ENCODE data around the gene WDR82. TPM values are rescaled to one million over a fixed set of nuclear protein-coding genes. Genes with fewer than 3 reads are reported as not detected.

Gene WDR82
- total and polyA plus RNA-seq, 2 of the 8 experiments (the other 6 are each of a cell fraction or from before 2014, with no cell fraction given), result 33.5 to 82.7 TPM

DNA sequence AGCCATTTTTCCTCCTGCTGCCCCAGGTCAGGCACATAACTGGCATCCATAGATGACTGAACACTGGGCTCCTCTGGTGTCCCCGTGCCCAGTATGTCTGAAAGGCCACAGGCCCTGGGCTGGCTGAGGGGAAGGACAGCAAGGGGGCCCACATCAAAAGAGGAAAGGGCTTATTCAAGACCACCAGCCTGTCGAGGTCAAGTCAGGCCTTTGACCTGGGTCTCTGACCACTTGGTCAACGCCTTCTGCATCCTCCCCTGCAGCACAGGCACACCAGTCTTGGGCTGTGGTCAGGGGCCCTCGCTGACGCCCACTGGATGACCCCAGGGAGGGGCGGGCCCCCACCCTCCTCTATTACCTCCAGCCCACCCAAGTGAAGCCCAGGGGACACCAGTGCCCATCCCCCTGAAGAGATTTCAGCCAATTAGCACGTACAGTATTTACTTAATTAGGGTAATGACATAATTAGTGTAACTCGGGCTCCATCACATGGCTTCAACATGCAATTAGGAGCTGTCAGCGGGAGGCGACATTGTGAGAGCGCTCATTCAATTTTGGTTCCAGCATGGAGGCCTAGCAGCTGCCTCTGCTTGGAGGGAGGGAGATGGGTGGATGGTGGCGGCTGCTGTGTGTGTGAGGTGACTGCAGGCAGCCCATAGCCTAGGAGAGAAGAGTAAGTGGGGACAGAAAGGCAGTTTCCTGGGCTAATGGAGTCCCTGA, 24.1 kb upstream of the WDR82 start:
- Histone ChIP-seq H2AFZ (ENCODE audit: low read length) (no peak overlapping the region), H3K9me3 (ENCODE audit: insufficient read depth in 2 of 2, low read depth in 1 of 2, low read length in 1 of 2) (no peaks in the 10 kb centered on the region), H3K79me1 (ENCODE audit: low read depth, low read length) (no peaks in the 10 kb centered on the region), H2BK15ac (ENCODE audit: low read length) (peak overlapping the region; percentile 81; the same call in 1 of the 2 replicates), H2BK120ac (replicated peaks; ENCODE audit: low read depth, low read length) (no peak overlapping the region), H3K27ac (ENCODE audit: low read depth, low read length) (no peak overlapping the region), H2AK5ac (ENCODE audit: low read depth, low read length) (no peak overlapping the region), H4K8ac (ENCODE audit: extremely low read depth, insufficient read depth, low read length) (no peak overlapping the region), H3K56ac (replicated peaks; ENCODE audit: insufficient read length, low read depth, low read length) (no peak overlapping the region), H2BK20ac (ENCODE audit: low read length) (no peak overlapping the region), H2BK12ac (ENCODE audit: low read depth, low read length) (no peak overlapping the region), H3K79me2 (ENCODE audit: control insufficient read depth in 1 of 2, insufficient read depth in 2 of 2, low read length in 2 of 2) (no peaks in the 10 kb centered on the region), H3K4me1 (replicated peaks in 1 of 4; ENCODE audit: control insufficient read depth in 3 of 4, insufficient read depth in 4 of 4, low read length in 3 of 4) (peaks cover 0 to 26% (median 18%) of the 10 kb centered on the region in 4 experiments; a peak in 6 of 7 replicates), H3K36me3 (ENCODE audit: control insufficient read depth in 2 of 4, insufficient read depth in 4 of 4, low read length in 3 of 4) (no peaks in the 10 kb centered on the region), H3K23me2 (ENCODE audit: low read depth, low read length) (peaks cover 16% of the 10 kb centered on the region), H3K18ac (ENCODE audit: extremely low read depth, low read length) (no peak overlapping the region), H3K9ac (replicated peaks in 1 of 4; ENCODE audit: extremely low read depth in 1 of 4, low read depth in 3 of 4, low read length in 3 of 4) (no peak overlapping the region), H3K27me3 (replicated peaks in 1 of 4; ENCODE audit: control insufficient read depth in 3 of 4, extremely low read depth in 1 of 4, insufficient read depth in 3 of 4, low read length in 3 of 4) (peaks cover 0 to 9% (median 3%) of the 10 kb centered on the region in 4 experiments; a peak in 4 of 7 replicates), H4K91ac (replicated peaks; ENCODE audit: insufficient read length, low read length) (no peak overlapping the region), H3K23ac (ENCODE audit: insufficient read length) (no peak overlapping the region), H3K14ac (ENCODE audit: insufficient read length) (no peak overlapping the region), H3K4ac (replicated peaks; ENCODE audit: insufficient read length, low read depth, low read length) (no peak overlapping the region), H3K4me2 (ENCODE audit: insufficient read depth in 1 of 2, low read depth in 2 of 2, low read length in 2 of 2) (no peak overlapping the region), H2BK5ac (ENCODE audit: low read depth, low read length) (no peak overlapping the region), H3K4me3 (ENCODE audit: extremely low read depth in 1 of 4, insufficient read depth in 2 of 4, low read depth in 3 of 4, low read length in 4 of 4) (no peak overlapping the region), H4K5ac (ENCODE audit: insufficient read length, low read depth, low read length) (no peak overlapping the region), H4K20me1 (replicated peaks in 1 of 2; ENCODE audit: control insufficient read depth in 1 of 2, insufficient read depth in 2 of 2, low read length in 2 of 2) (no peaks in the 10 kb centered on the region)
- 84% methylated on average over 11 of the region's 12 CpGs; no CpG with 5 or more reads in 1 of the 2 experiments for WGBS, 2 experiments (ENCODE audit: extremely low coverage in 1 of 2, insufficient coverage in 1 of 2, insufficient read length in 1 of 2, insufficient replicate concordance in 2 of 2, low coverage in 1 of 2, low lambda C conversion rate in 2 of 2, missing lambda C conversion rate in 1 of 2)
- FAIRE-seq (no peak), DNase-seq (ENCODE audit: low read depth in 1 of 2, low spot score in 2 of 2) (no peak)
- ChIA-PET POLR2A (ENCODE audit: partially characterized antibody) (no interaction called here), CTCF (ENCODE audit: partially characterized antibody) (interaction anchor here (0.8 kb wide), 2 partner anchors 65 to 82 kb away, joined by 3 to 4 read pairs; no protein-coding TSS in a partner anchor)
- TF ChIP-seq SIX5 (IDR thresholded peaks at IDR 0.05; ENCODE audit: low read depth, low read length) (no peak), TAF7 (optimal IDR thresholded peaks at IDR 0.05; ENCODE audit: borderline replicate concordance, low read depth, low read length) (no peak), TCF12 (IDR thresholded peaks at IDR 0.05; ENCODE audit: low read depth, low read length) (no peak), BACH1 (IDR thresholded peaks at IDR 0.05; ENCODE audit: low read length) (no peak), RAD21 (IDR thresholded peaks at IDR 0.05 in 1 of 2, conservative IDR thresholded peaks at IDR 0.05 in 1 of 2; ENCODE audit: low read depth in 2 of 2, low read length in 2 of 2) (no peak), EGR1 (IDR thresholded peaks at IDR 0.05; ENCODE audit: borderline replicate concordance, low read depth, low read length) (no peak), RXRA (IDR thresholded peaks at IDR 0.05; ENCODE audit: insufficient read depth, low read depth, low read length) (no peak), SIRT6 (IDR thresholded peaks at IDR 0.05; ENCODE audit: low read length) (no peak), PHF8 (conservative IDR thresholded peaks at IDR 0.05; ENCODE audit: low read depth, low read length) (no peak)
